GM21381 (cell line): Measurements from ENCODE around the gene UCN.
"Not testable (repeated sequence)": the region's sequence is repeated elsewhere in the genome, so short reads cannot be mapped to it uniquely, and the experiment has no call there.

ENCODE experiments used
- ATAC-seq: cut with Tn5 transposase; IDR thresholded peaks from one replicate; pipeline ENCODE4 v1.9.1; 2021; ENCODE audit warnings: mild to moderate bottlenecking, moderate library complexity; ENCODE audit not compliant: unreplicated experiment

UCN gene

GRCh38 chr2:27315122-27315521, 6.9 kb upstream of the UCN start:
- no peak for ATAC-seq

GRCh38 chr2:27314709-27315108, 6.5 kb upstream of the UCN start:
- ATAC-seq, result no peak

GRCh38 chr2:27313882-27314645, 5.8 kb upstream of the UCN start:
- ATAC-seq, result no peak

GRCh38 chr2:27312152-27312551, 3.9 kb upstream of the UCN start:
- ATAC-seq, result no peak

- no peak for ATAC-seq
Measured at GRCh38 chr2:27309651-27310050, 1.4 kb upstream of the UCN start.

- no peak for ATAC-seq
Measured at GRCh38 chr2:27307545-27308358, 493 bp downstream of the UCN start.

- no peak for ATAC-seq
Measured at GRCh38 chr2:27307287-27307544, 1.0 kb downstream of the UCN start.

- no peak for ATAC-seq
Measured at GRCh38 chr2:27306573-27307286, 1.5 kb downstream of the UCN start.

- ATAC-seq, result no peak
Measured at GRCh38 chr2:27306136-27306535, 2.1 kb downstream of the UCN start.

- ATAC-seq, result no peak
Measured at GRCh38 chr2:27305516-27305915, 2.7 kb downstream of the UCN start.

GRCh38 chr2:27304488-27305240, 3.6 kb downstream of the UCN start:
- ATAC-seq, result no peak

GRCh38 chr2:27303093-27304025, 4.9 kb downstream of the UCN start:
- no peak for ATAC-seq

- ATAC-seq, result not testable (repeated sequence)
Measured at GRCh38 chr2:27300606-27301005, 7.6 kb downstream of the UCN start.

- no peak for ATAC-seq
Measured at GRCh38 chr2:27298391-27299080, 9.7 kb downstream of the UCN start.

- ATAC-seq, result no peak
Measured at GRCh38 chr2:27297195-27297594, 11.1 kb downstream of the UCN start.

- ATAC-seq, result no peak
Measured at GRCh38 chr2:27296481-27296880, 11.8 kb downstream of the UCN start.

- ATAC-seq, result no peak
Measured at GRCh38 chr2:27294928-27295327, 13.3 kb downstream of the UCN start.

- ATAC-seq, result no peak
Measured at GRCh38 chr2:27291865-27292264, 16.4 kb downstream of the UCN start.

GRCh38 chr2:27290549-27290948, 17.7 kb downstream of the UCN start:
- ATAC-seq, result no peak

- no peak for ATAC-seq
Measured at GRCh38 chr2:27288610-27289009, 19.6 kb downstream of the UCN start.
